Motor neuron (in vitro differentiated cells): Measurements from ENCODE around the gene GPR42. TPM values are rescaled to one million over a fixed set of nuclear protein-coding genes. Genes with fewer than 3 reads are reported as not detected.

Experiments
- ATAC-seq, 8 experiments: fragments of 200-7000 bp; cut with Tn5 transposase; replicated peaks in 6 of 8; 2 replicates each; pipeline ENCODE4 v1.8.0; 2021; ENCODE audit warnings: mild to moderate bottlenecking in 8 of 8, moderate library complexity in 8 of 8
- H3K27ac ChIP-seq, 2 donors: fragments of 250-450 bp; sonication (Bioruptor Pico); 2 replicates each; pipeline ENCODE4 v1.9.0; 2021; ENCODE audit warnings: antibody characterized with exemption in 2 of 2, mild to moderate bottlenecking in 2 of 2, moderate library complexity in 1 of 2
- H3K4me1 ChIP-seq, 2 donors: fragments of 250-450 bp; sonication (Bioruptor Pico); replicated peaks in 1 of 2; 2 replicates each; pipeline ENCODE4 v1.6.1; 2021; ENCODE audit warnings: antibody characterized with exemption in 2 of 2, mild to moderate bottlenecking in 2 of 2, moderate library complexity in 1 of 2
- H3K4me3 ChIP-seq, 5 donors: fragments of 250-450 bp; sonication (Bioruptor Pico); 2 replicates each; pipeline ENCODE4 v1.9.0; 2021; ENCODE audit warnings: antibody characterized with exemption in 5 of 5, mild to moderate bottlenecking in 5 of 5, moderate library complexity in 4 of 5
- WGBS, 10 experiments: fragments of 450-650 bp; shearing (Covaris generic); methylation state at CpG; one replicate each; pipeline ENCODE4 v1.0.0; 2022; 5-methylcytosine and 5-hydroxymethylcytosine counted together
- in situ Hi-C, 9 experiments: fragments of 400-800 bp; cut with MboI; loops; one replicate each; pipeline ENCODE4 v1.15.0; 2021; ENCODE audit warnings: low sequenced_read_pairs in 9 of 9, low pct_unique_long_range_greater_than_20kb in 2 of 9; ENCODE audit not compliant: unreplicated experiment in 9 of 9
- total RNA-seq, 8 experiments: library from RNA; unstranded; fragments of 300-600 nt; gene quantifications; 2 replicates each; pipeline versions ENCODE4 v1.2.3 to v1.2.4, GENCODE V29; 2022

The GPR42 gene, protein sequence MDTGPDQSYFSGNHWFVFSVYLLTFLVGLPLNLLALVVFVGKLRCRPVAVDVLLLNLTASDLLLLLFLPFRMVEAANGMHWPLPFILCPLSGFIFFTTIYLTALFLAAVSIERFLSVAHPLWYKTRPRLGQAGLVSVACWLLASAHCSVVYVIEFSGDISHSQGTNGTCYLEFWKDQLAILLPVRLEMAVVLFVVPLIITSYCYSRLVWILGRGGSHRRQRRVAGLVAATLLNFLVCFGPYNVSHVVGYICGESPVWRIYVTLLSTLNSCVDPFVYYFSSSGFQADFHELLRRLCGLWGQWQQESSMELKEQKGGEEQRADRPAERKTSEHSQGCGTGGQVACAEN
- total RNA-seq = under 1 TPM in 3 of 8 experiments, not detected in 5; 0.08 to 0.33 (median 0.15) TPM

- Histone ChIP-seq H3K27ac (no peak within 1 kb of the TSS), H3K4me1 (no peaks in the 10 kb centered on the region), H3K4me3 (no peak within 1 kb of the TSS)
- 67 to 88% (median 82%) methylated on average over 3 to 4 of the region's 8 CpGs; no CpG with 5 or more reads in 6 of the 10 experiments for WGBS, 10 experiments
- ATAC-seq = no peak
- in situ Hi-C loops = loop anchor here in 2 of 9 experiments (25.0 kb wide), 2 partner anchors 92 to 117 kb away; partner anchors contain the start of gene KRTDAP (in 1 of the 2)
Observed at GRCh38 chr19:35370722-35371121, at the start of gene GPR42. Gene GPR42, plus strand, starts transcription at chr19:35371068. Its CDS starts 292 bp downstream, at chr19:35371360.

GRCh38 chr19:35321291-35321690 is 49.6 kb upstream of the GPR42 start:
- peaks cover 17 to 22% of the 10 kb centered on the region in 2 donors for H3K4me1 ChIP-seq
- H3K4me3 ChIP-seq = no peak overlapping the region
- WGBS, 10 experiments = 55 to 100% (median 95%) methylated on average over 1 to 2 of the region's 2 CpGs; no CpG with 5 or more reads in 2 of the 10 experiments
- in situ Hi-C loops = no loop called here
- H3K27ac ChIP-seq = no peak overlapping the region
- ATAC-seq = no peak

- Histone ChIP-seq H3K4me1 (peaks cover 17 to 20% of the 10 kb centered on the region in 2 donors), H3K27ac (no peak overlapping the region), H3K4me3 (no peak overlapping the region)
- no peak for ATAC-seq
- in situ Hi-C loops = no loop called here
- WGBS, 10 experiments = 78 to 100% (median 93%) methylated on average over 2 to 9 of the region's 9 CpGs; no CpG with 5 or more reads in 3 of the 10 experiments
Observed at GRCh38 chr19:35322014-35322413, 48.9 kb upstream of the GPR42 start.

GRCh38 chr19:35327642-35328041 is 43.2 kb upstream of the GPR42 start:
- peak in 1 of 8 experiments; percentile 42 for ATAC-seq
- no peak overlapping the region for H3K4me3 ChIP-seq
- in situ Hi-C loops = no loop called here
- WGBS, 10 experiments = 40 to 95% (median 85%) methylated on average over 1 to 4 of the region's 4 CpGs; no CpG with 5 or more reads in 4 of the 10 experiments
- no peak overlapping the region for H3K27ac ChIP-seq
- no peaks in the 10 kb centered on the region for H3K4me1 ChIP-seq

GRCh38 chr19:35328851-35329285 is 42.0 kb upstream of the GPR42 start, which contains the start of gene CD22:
Gene CD22, plus strand, starts transcription at chr19:35329187. Its CDS starts 2,854 bp downstream, at chr19:35332041.
- no peak within 1 kb of the TSS for H3K4me3 ChIP-seq
- ATAC-seq = no peak
- H3K4me1 ChIP-seq = no peaks in the 10 kb centered on the region
- in situ Hi-C loops = no loop called here
- no peak within 1 kb of the TSS for H3K27ac ChIP-seq
- 61 to 100% (median 80%) methylated on average over 1 to 12 of the region's 12 CpGs; no CpG with 5 or more reads in 2 of the 10 experiments for WGBS, 10 experiments

DNA sequence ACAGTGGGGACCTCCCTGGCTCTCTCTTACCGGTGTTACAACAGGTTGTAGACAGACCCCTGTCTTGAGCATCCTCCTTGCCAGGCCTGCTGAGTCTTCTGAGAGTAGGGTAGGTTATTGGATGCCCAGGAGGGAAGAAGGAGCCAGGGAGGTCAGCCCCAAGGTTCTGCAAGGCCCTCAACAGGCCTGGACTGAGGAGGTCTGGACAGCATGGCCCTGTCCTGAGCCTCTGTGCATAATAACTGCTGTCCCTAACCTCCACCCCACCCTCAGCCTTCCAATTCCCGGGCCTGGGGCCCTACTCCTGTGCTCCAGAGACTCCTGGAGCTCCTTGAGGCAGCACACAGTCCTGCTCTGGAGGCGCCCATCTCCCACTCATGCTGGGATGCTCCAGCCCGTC is 41.5 kb upstream of the GPR42 start:
- H3K27ac ChIP-seq = no peak overlapping the region
- ATAC-seq = no peak
- no peak overlapping the region for H3K4me3 ChIP-seq
- H3K4me1 ChIP-seq = no peaks in the 10 kb centered on the region
- in situ Hi-C loops = no loop called here
- WGBS, 10 experiments = 30 to 93% (median 54%) methylated on average over 1 to 2 of the region's 4 CpGs; no CpG with 5 or more reads in 6 of the 10 experiments

- no peak overlapping the region for H3K4me3 ChIP-seq
- no peak for ATAC-seq
- H3K4me1 ChIP-seq = no peaks in the 10 kb centered on the region
- no peak overlapping the region for H3K27ac ChIP-seq
- in situ Hi-C loops = no loop called here
- 0 to 68% (median 48%) methylated on average over 1 to 5 of the region's 7 CpGs; no CpG with 5 or more reads in 3 of the 10 experiments for WGBS, 10 experiments
Observed at GRCh38 chr19:35330475-35330874, 40.4 kb upstream of the GPR42 start.

- in situ Hi-C loops = no loop called here
- WGBS, 10 experiments = 17 to 100% (median 79%) methylated on average over 1 to 9 of the region's 14 CpGs; no CpG with 5 or more reads in 2 of the 10 experiments
Observed at GRCh38 chr19:35331551-35332214, 39.2 kb upstream of the GPR42 start.

GRCh38 chr19:35332817-35333216 is 38.1 kb upstream of the GPR42 start:
- 60 to 86% (median 75%) methylated on average over 1 to 9 of the region's 12 CpGs; no CpG with 5 or more reads in 5 of the 10 experiments for WGBS, 10 experiments
- no peaks in the 10 kb centered on the region for H3K4me1 ChIP-seq
- ATAC-seq = no peak
- H3K27ac ChIP-seq = no peak overlapping the region
- in situ Hi-C loops = no loop called here
- no peak overlapping the region for H3K4me3 ChIP-seq

More at GRCh38 chr19:35331551-35332214, 39.2 kb upstream of the GPR42 start:
- Histone ChIP-seq H3K27ac (no peak overlapping the region), H3K4me1 (no peaks in the 10 kb centered on the region), H3K4me3 (no peak overlapping the region)
- no peak for ATAC-seq

DNA sequence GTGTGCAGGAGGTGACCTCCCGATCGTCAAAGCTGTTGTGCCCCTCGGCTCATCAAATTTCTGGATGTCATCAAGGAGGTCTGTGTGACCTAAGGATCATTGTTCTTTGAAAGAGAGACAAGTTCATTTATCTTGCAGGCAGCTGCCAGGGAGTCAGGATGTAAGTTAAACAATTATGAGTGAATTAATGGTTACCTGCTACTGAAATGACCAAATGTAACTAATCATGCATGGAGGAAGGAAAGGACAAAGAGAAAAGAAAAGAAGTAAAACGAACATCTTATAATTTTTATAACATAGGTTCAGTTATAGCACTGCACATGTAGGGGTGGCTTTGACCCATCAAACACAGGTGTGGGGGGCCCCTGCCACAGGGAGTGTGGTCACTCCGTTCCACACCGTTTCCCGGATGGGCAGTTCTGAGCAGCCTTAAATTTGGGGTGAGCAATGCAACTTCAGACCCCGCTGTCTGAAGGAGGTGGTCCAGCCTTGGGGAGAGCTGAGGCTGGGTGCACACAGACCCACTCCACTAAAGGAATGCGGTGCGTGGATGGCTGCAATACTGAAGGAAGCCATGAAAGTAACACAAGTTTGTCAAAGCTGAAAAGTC is 36.6 kb upstream of the GPR42 start:
- H3K4me3 ChIP-seq = no peak overlapping the region
- H3K27ac ChIP-seq = no peak overlapping the region
- in situ Hi-C loops = no loop called here
- WGBS, 10 experiments = 54 to 100% (median 76%) methylated on average over 1 to 9 of the region's 10 CpGs; no CpG with 5 or more reads in 1 of the 10 experiments
- ATAC-seq = no peak
- no peaks in the 10 kb centered on the region for H3K4me1 ChIP-seq

DNA sequence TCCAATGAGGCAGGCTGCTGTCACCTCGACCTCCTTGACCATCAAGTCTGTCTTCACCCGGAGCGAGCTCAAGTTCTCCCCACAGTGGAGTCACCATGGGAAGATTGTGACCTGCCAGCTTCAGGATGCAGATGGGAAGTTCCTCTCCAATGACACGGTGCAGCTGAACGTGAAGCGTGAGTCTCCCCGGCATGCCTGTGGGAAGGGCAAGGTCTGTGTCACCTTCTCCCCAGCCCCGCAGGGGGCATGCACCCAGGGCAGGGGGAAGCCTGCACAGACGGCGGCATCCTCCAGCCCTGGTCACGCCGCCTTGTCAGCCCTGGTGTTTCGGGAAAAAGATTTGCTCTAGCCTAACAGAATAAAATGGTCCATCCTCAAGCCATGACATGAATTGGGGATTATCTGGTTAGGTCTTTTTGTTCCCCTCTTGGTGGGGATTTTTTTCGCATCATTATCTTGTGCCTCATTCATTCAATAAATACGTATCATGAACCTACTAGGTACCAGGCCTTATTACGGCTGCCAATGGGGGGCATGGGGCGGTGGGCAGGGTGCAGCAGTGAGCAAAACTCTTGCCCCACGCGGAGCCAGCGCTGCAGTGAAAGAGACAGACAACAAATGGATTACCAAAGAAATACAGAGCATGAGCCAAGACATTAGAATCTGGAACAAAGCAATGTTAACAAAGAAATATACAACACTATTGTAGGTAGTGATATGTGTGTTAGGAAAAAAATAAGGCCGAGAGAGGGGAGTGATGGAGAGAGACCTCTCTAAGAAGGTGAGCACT is 34.5 kb upstream of the GPR42 start:
- Histone ChIP-seq H3K4me3 (no peak overlapping the region), H3K4me1 (no peaks in the 10 kb centered on the region), H3K27ac (no peak overlapping the region)
- no peak for ATAC-seq
- in situ Hi-C loops = no loop called here
- 0 to 90% (median 79%) methylated on average over 2 to 16 of the region's 21 CpGs; no CpG with 5 or more reads in 1 of the 10 experiments for WGBS, 10 experiments
